ENCODE results near the gene UBAC2. TPM values are rescaled to one million over a fixed set of nuclear protein-coding genes. Genes with fewer than 3 reads are reported as not detected.

UBAC2 gene
- total and polyA plus RNA-seq, 2 of the 4 experiments (the other 2 are of a cell fraction): 20.8 to 36.3 TPM

DNA sequence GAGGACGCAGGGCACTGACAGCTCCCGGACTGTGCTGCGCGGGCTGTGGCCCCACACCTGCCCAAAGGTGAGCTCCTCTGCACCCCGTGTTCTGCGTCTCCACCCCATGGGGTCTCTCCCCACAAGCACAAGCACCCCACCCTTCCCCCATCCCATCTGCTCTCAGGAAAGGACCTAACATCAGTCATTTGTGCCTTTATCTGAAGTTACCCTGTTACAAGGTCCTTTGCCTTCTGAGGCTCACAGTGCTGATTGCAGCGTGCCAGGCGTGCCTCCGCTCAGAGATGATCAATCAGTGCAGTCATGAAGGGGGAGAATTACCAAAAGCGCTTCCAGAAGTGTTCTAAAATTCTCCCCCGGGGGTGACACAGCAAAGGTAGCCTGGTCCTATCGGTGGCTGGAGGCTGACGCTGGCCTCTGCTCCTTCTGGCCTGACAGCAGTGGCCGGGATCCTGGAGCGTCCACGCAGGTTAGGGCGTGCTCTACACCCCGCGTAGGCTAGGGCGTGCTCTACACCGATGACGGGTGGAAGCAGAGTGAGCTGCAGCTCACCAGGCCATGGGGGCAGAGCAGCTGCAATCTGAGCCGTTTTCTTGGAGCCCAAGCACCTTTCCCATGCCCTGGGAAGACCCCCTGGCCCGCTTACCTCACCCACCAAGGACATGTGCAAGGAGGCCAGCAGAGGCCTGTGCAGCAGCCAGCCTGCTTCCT, 215.9 kb downstream of the UBAC2 start:
- CTCF ChIA-PET: no interaction called here

More for the DNA sequence above, 215.9 kb downstream of the UBAC2 start:
- no peak overlapping the region for H2BK5ac ChIP-seq (ENCODE audit: low read depth, low read length, poor library complexity, severe bottlenecking)
- H3K4me3 ChIP-seq (ENCODE audit: insufficient read depth, low read depth, low read length): no peak overlapping the region
- no TSS peak for BruUV-seq (replicated peaks)
- H4K8ac ChIP-seq (ENCODE audit: low read depth in 2 of 2, low read length in 2 of 2): no peak overlapping the region
- H2BK120ac ChIP-seq (ENCODE audit: low read depth, low read length): no peak overlapping the region
- peaks cover 40% of the 10 kb centered on the region for H3K27me3 ChIP-seq (ENCODE audit: control insufficient read depth, insufficient read depth, low read length)
- no peaks in the 10 kb centered on the region for H3K79me1 ChIP-seq (ENCODE audit: low read depth in 1 of 2, low read length in 2 of 2)
- no peak overlapping the region for H3K27ac ChIP-seq (ENCODE audit: insufficient read depth, low read length)
- POLR2A ChIA-PET (ENCODE audit: unreplicated experiment): no interaction called here
- WGBS, 2 experiments (ENCODE audit: extremely low coverage in 2 of 2, insufficient read length in 1 of 2): 71% methylated on average over 17 of the region's 24 CpGs; no CpG with 5 or more reads in 1 of the 2 experiments
- no peak overlapping the region for H2BK15ac ChIP-seq (ENCODE audit: low read depth, low read length)
- TF ChIP-seq BHLHE40 (IDR thresholded peaks at IDR 0.05; ENCODE audit: low read depth, low read length) (no peak), SMC3 (IDR thresholded peaks at IDR 0.05; ENCODE audit: low read depth, low read length) (no peak), MAFK (IDR thresholded peaks at IDR 0.05; ENCODE audit: low read depth, low read length) (no peak), MAZ (IDR thresholded peaks at IDR 0.05; ENCODE audit: borderline replicate concordance, low read depth, low read length) (no peak), RFX5 (IDR thresholded peaks at IDR 0.05; ENCODE audit: low read depth, low read length) (no peak), NFE2L2 (IDR thresholded peaks at IDR 0.05; ENCODE audit: low read depth, low read length) (no peak), RCOR1 (IDR thresholded peaks at IDR 0.05; ENCODE audit: insufficient replicate concordance, low read length) (no peak), MXI1 (IDR thresholded peaks at IDR 0.05; ENCODE audit: borderline replicate concordance, low read depth, low read length) (no peak), FOS (IDR thresholded peaks at IDR 0.05; ENCODE audit: low read depth, low read length) (no peak), POLR2A (IDR thresholded peaks at IDR 0.05; ENCODE audit: low read depth, low read length) (no peak), CHD1 (IDR thresholded peaks at IDR 0.05; ENCODE audit: low read depth, low read length) (no peak), RAD21 (IDR thresholded peaks at IDR 0.05; ENCODE audit: low read length) (no peak), CEBPB (IDR thresholded peaks at IDR 0.05; ENCODE audit: low read depth, low read length) (no peak)
- TF ChIP-seq, protein P1, sequence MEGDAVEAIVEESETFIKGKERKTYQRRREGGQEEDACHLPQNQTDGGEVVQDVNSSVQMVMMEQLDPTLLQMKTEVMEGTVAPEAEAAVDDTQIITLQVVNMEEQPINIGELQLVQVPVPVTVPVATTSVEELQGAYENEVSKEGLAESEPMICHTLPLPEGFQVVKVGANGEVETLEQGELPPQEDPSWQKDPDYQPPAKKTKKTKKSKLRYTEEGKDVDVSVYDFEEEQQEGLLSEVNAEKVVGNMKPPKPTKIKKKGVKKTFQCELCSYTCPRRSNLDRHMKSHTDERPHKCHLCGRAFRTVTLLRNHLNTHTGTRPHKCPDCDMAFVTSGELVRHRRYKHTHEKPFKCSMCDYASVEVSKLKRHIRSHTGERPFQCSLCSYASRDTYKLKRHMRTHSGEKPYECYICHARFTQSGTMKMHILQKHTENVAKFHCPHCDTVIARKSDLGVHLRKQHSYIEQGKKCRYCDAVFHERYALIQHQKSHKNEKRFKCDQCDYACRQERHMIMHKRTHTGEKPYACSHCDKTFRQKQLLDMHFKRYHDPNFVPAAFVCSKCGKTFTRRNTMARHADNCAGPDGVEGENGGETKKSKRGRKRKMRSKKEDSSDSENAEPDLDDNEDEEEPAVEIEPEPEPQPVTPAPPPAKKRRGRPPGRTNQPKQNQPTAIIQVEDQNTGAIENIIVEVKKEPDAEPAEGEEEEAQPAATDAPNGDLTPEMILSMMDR (conservative IDR thresholded peaks at IDR 0.05; ENCODE audit: low read depth, low read length): no peak
- TF ChIP-seq, protein P2, sequence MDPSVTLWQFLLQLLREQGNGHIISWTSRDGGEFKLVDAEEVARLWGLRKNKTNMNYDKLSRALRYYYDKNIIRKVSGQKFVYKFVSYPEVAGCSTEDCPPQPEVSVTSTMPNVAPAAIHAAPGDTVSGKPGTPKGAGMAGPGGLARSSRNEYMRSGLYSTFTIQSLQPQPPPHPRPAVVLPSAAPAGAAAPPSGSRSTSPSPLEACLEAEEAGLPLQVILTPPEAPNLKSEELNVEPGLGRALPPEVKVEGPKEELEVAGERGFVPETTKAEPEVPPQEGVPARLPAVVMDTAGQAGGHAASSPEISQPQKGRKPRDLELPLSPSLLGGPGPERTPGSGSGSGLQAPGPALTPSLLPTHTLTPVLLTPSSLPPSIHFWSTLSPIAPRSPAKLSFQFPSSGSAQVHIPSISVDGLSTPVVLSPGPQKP (IDR thresholded peaks at IDR 0.05; ENCODE audit: borderline replicate concordance, low read depth, low read length): no peak
- TF ChIP-seq, protein P3, sequence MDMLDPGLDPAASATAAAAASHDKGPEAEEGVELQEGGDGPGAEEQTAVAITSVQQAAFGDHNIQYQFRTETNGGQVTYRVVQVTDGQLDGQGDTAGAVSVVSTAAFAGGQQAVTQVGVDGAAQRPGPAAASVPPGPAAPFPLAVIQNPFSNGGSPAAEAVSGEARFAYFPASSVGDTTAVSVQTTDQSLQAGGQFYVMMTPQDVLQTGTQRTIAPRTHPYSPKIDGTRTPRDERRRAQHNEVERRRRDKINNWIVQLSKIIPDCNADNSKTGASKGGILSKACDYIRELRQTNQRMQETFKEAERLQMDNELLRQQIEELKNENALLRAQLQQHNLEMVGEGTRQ (IDR thresholded peaks at IDR 0.05; ENCODE audit: low read depth, low read length): no peak
- peaks cover 8% of the 10 kb centered on the region for H3K9me3 ChIP-seq (ENCODE audit: control insufficient read depth, insufficient read depth, low read length)
- no peaks in the 10 kb centered on the region for H3K36me3 ChIP-seq (ENCODE audit: control insufficient read depth, insufficient read depth, low read length)
- H2AK5ac ChIP-seq (ENCODE audit: low read depth, low read length): no peak overlapping the region
- ATAC-seq (ENCODE audit: low read depth): no peak
- no peak overlapping the region for H3K4me2 ChIP-seq (ENCODE audit: low read depth, low read length)
- H3K9me1 ChIP-seq (ENCODE audit: insufficient read depth, low read length): peaks cover 5% of the 10 kb centered on the region; the same call in 1 of the 2 replicates
- dilution Hi-C loops (cut with HindIII; ENCODE audit: low sequenced_read_pairs, unreplicated experiment) (no loop called here), intact Hi-C loops (cut with micrococcal nuclease) (no loop called here), in situ Hi-C loops (cut with MboI; ENCODE audit: low sequenced_read_pairs) (no loop called here)
- H4K20me1 ChIP-seq (ENCODE audit: insufficient read depth, low read length): no peaks in the 10 kb centered on the region; the same call in 1 of the 2 replicates
- no peak overlapping the region for H3K18ac ChIP-seq (ENCODE audit: low read depth, low read length)
- H3K14ac ChIP-seq (replicated peaks; ENCODE audit: low read depth, low read length): no peak overlapping the region
- DNase-seq: no peak
- H2AK9ac ChIP-seq (replicated peaks; ENCODE audit: low read depth, low read length, poor library complexity): no peak overlapping the region
- H2BK20ac ChIP-seq (ENCODE audit: low read depth, low read length): no peak overlapping the region
- no peak overlapping the region for H4K91ac ChIP-seq (ENCODE audit: insufficient read depth, low read depth, low read length)
- no peak overlapping the region for H3K4ac ChIP-seq (ENCODE audit: low read depth, low read length)
- H3K56ac ChIP-seq (ENCODE audit: extremely low read depth, insufficient read depth, low read length): no peak overlapping the region
- no peak overlapping the region for H3K23ac ChIP-seq (ENCODE audit: low read depth, low read length)
- no peak overlapping the region for H3K9ac ChIP-seq (ENCODE audit: low read depth, low read length)
- H3K4me1 ChIP-seq (ENCODE audit: control insufficient read depth, insufficient read depth, low read length): no peaks in the 10 kb centered on the region
- no peak overlapping the region for H2AFZ ChIP-seq (replicated peaks; ENCODE audit: low read length, poor library complexity)
- no peak overlapping the region for H4K5ac ChIP-seq (ENCODE audit: low read depth, low read length)

Data from IMR-90 (cell line).